H1 (cell line): ENCODE data around the gene KLHL3.

Experiments used
- CHD7 ChIP-seq: fragments of 300-600 bp; sonication (generic); IDR thresholded peaks from 2 replicates; pipeline ENCODE4 v1.7.1; 2012; ENCODE audit warnings: low read length, moderate library complexity, mild to moderate bottlenecking, inconsistent platforms; ENCODE audit not compliant: insufficient replicate concordance
- CTCF ChIP-seq, 3 experiments: IDR thresholded peaks; 1 replicate in 2 of 3; 2 replicates in 1 of 3; pipeline versions ENCODE4 v1.5.1 to v1.6.1; 2011; ENCODE audit warnings: low read length in 3 of 3, mild to moderate bottlenecking in 3 of 3, inconsistent platforms in 2 of 3, low read depth in 1 of 3, moderate library complexity in 1 of 3; ENCODE audit not compliant: insufficient read depth in 1 of 3; ENCODE audit errors: control extremely low read depth in 1 of 3
- EZH2 ChIP-seq: fragments of 200-600 bp; sonication (generic); IDR thresholded peaks from 2 replicates; pipeline ENCODE4 v1.7.1; 2012; ENCODE audit warnings: low read depth, mild to moderate bottlenecking, moderate library complexity, low read length, inconsistent platforms; ENCODE audit not compliant: severe bottlenecking
- POLR2A ChIP-seq, 2 experiments: IDR thresholded peaks; 1 replicate in 1 of 2; 2 replicates in 1 of 2; pipeline ENCODE4 v1.6.1; 2011; ENCODE audit warnings: low read depth in 2 of 2, low read length in 2 of 2, mild to moderate bottlenecking in 2 of 2; ENCODE audit errors: control extremely low read depth in 1 of 2
- RNF2 ChIP-seq: fragments of 200-900, 300-1000 bp; sonication (generic); IDR thresholded peaks from 2 replicates; pipeline ENCODE4 v1.7.1; 2016; ENCODE audit warnings: borderline replicate concordance, low read depth, mild to moderate bottlenecking, antibody characterized with exemption, low read length; ENCODE audit not compliant: poor library complexity, severe bottlenecking; ENCODE audit errors: missing control alignments
- SAP30 ChIP-seq: fragments of 300-600 bp; sonication (generic); IDR thresholded peaks from 2 replicates; pipeline ENCODE4 v1.7.1; 2012; ENCODE audit warnings: low read length, moderate library complexity, mild to moderate bottlenecking, inconsistent platforms; ENCODE audit not compliant: insufficient read depth, insufficient replicate concordance
- YY1 ChIP-seq: IDR thresholded peaks from 2 replicates; pipeline ENCODE4 v1.6.1; 2011; ENCODE audit warnings: low read depth, mild to moderate bottlenecking, low read length
- ZNF274 ChIP-seq: IDR thresholded peaks from 2 replicates; pipeline ENCODE4 v1.7.0; 2012; ENCODE audit warnings: low read length, borderline replicate concordance; ENCODE audit errors: extremely low read depth

- TF ChIP-seq RNF2: no peak
- no peak for TF ChIP-seq CTCF (IDR thresholded peaks at IDR 0.05; ENCODE audit: control extremely low read depth in 1 of 3, insufficient read depth in 1 of 3, low read depth in 1 of 3, low read length in 3 of 3)
- no peak for TF ChIP-seq YY1
- no peak for TF ChIP-seq ZNF274
- TF ChIP-seq SAP30: no peak
- TF ChIP-seq EZH2: no peak
- no peak for TF ChIP-seq CHD7
- no peak for TF ChIP-seq POLR2A (IDR thresholded peaks at IDR 0.05; ENCODE audit: control extremely low read depth in 1 of 2, low read depth in 2 of 2, low read length in 2 of 2)
These were observed 119.8 kb downstream of the KLHL3 start for GRCh38 chr5:137616046-137616445.
